RWPE2 (cell line): ENCODE results near the gene BATF3.
"Not testable (repeated sequence)": the region's sequence is repeated elsewhere in the genome, so short reads cannot be mapped to it uniquely, and the experiment has no call there.

ENCODE experiments used
- ATAC-seq: fragments of 200-7000 bp; cut with Tn5 transposase; 3 replicates; pipeline ENCODE4 v1.9.1; 2021; ENCODE audit warnings: low read depth
- DNase-seq: peaks from one replicate; pipeline ENCODE4 v3.0.0-alpha.2; 2020; ENCODE audit warnings: low spot score
- H3K27ac ChIP-seq: fragments of 450-650 bp; 2 replicates; pipeline ENCODE4 v1.5.1; 2017; ENCODE audit warnings: mild to moderate bottlenecking; ENCODE audit not compliant: poor library complexity, severe bottlenecking
- H3K27me3 ChIP-seq: fragments of 250-450 bp; sonication (Bioruptor Pico); 2 replicates; pipeline ENCODE4 v1.5.1; 2021; ENCODE audit warnings: mild to moderate bottlenecking, moderate library complexity; ENCODE audit not compliant: insufficient read depth, poor library complexity, severe bottlenecking
- H3K36me3 ChIP-seq: fragments of 250-450 bp; sonication (Bioruptor Pico); 2 replicates; pipeline ENCODE4 v1.5.1; 2020; ENCODE audit warnings: low read depth, mild to moderate bottlenecking, moderate library complexity
- H3K4me1 ChIP-seq: fragments of 250-450 bp; sonication (Bioruptor Pico); 2 replicates; pipeline ENCODE4 v1.5.1; 2021; ENCODE audit warnings: mild to moderate bottlenecking, moderate library complexity; ENCODE audit not compliant: insufficient read depth, poor library complexity, severe bottlenecking
- H3K4me3 ChIP-seq: fragments of 250-450 bp; sonication (Bioruptor Pico); 2 replicates; pipeline ENCODE4 v1.5.1; 2021; ENCODE audit warnings: mild to moderate bottlenecking, moderate library complexity; ENCODE audit not compliant: severe bottlenecking
- H3K9me3 ChIP-seq: fragments of 250-450 bp; sonication (Bioruptor Pico); 2 replicates; pipeline ENCODE4 v1.5.1; 2021; ENCODE audit warnings: mild to moderate bottlenecking, moderate library complexity; ENCODE audit not compliant: severe bottlenecking
- TF ChIP-seq, protein P1 (sequence below): fragments of 450-650 bp; IDR thresholded peaks from one replicate; pipeline ENCODE4 v1.5.1; 2017; ENCODE audit warnings: mild to moderate bottlenecking, moderate library complexity; ENCODE audit not compliant: poor library complexity, severe bottlenecking

BATF3 gene

GRCh38 chr1:212718499-212718898 lies 18.9 kb upstream of the BATF3 start:
- DNase-seq (no peak), ATAC-seq (no peak)
- TF ChIP-seq, protein P1, sequence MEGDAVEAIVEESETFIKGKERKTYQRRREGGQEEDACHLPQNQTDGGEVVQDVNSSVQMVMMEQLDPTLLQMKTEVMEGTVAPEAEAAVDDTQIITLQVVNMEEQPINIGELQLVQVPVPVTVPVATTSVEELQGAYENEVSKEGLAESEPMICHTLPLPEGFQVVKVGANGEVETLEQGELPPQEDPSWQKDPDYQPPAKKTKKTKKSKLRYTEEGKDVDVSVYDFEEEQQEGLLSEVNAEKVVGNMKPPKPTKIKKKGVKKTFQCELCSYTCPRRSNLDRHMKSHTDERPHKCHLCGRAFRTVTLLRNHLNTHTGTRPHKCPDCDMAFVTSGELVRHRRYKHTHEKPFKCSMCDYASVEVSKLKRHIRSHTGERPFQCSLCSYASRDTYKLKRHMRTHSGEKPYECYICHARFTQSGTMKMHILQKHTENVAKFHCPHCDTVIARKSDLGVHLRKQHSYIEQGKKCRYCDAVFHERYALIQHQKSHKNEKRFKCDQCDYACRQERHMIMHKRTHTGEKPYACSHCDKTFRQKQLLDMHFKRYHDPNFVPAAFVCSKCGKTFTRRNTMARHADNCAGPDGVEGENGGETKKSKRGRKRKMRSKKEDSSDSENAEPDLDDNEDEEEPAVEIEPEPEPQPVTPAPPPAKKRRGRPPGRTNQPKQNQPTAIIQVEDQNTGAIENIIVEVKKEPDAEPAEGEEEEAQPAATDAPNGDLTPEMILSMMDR: peak; percentile 4
- no peaks in the 10 kb centered on the region for H3K9me3 ChIP-seq
- H3K27me3 ChIP-seq: no peaks in the 10 kb centered on the region
- H3K4me1 ChIP-seq: no peaks in the 10 kb centered on the region
- no peak overlapping the region for H3K4me3 ChIP-seq
- no peaks in the 10 kb centered on the region for H3K36me3 ChIP-seq
- no peak overlapping the region for H3K27ac ChIP-seq

DNA sequence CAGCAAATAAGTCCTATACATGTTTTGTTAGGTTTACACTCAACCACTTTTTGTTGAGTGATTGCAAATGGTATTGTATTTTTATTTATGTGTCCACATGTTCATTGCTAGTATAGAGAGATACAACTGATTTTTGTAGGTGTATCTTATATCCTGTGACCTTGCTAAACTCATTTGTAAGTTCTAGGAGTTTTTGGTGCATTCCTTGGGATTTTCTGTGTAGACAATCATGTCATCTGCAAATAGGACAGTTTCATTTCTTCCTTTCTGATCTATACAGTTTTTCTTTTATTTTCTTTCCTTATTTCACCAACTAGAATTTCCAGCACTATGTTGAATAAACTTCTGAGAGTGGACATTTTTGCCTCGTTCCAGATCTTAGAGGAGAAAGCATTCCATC lies 16.5 kb upstream of the BATF3 start:
- DNase-seq: no peak
- no peaks in the 10 kb centered on the region for H3K36me3 ChIP-seq
- no peaks in the 10 kb centered on the region for H3K27me3 ChIP-seq
- H3K4me3 ChIP-seq: no peak overlapping the region
- ATAC-seq: no peak
- H3K27ac ChIP-seq: no peak overlapping the region
- H3K9me3 ChIP-seq: no peaks in the 10 kb centered on the region
- no peaks in the 10 kb centered on the region for H3K4me1 ChIP-seq
- TF ChIP-seq, protein P1: no peak

DNA sequence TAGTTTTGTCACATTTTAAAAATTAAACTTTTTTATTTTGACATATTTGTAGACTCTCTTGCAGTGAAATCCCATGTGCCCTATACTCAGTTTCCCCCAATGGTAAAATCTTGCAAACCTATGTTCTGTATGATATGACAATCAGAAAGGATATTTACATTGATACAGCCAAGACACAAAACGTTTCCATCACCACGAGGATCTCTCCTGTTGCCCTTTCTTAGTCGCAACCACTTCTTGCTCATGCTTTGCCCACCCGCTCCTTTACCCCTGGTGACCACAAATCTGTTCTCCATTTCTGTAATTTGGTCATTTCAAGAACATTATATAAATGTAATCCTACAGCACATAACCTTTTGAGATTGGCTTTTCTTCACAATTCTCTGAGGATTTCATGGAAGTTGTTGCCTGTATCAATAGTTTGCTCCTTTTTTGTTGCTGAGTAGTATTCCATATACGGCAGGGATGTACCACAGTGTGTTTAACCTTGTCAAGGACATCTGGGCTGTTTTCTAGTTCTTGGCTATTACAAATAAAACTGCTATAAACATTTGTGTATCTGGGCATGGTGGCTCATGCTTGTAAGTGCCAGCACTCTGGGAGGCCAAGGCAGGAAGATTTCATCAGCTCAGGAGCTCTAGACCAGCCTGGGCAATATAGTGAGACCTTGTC lies 14.0 kb upstream of the BATF3 start:
- no peak overlapping the region for H3K27ac ChIP-seq
- no peaks in the 10 kb centered on the region for H3K36me3 ChIP-seq
- no peak for DNase-seq
- H3K27me3 ChIP-seq: no peaks in the 10 kb centered on the region
- TF ChIP-seq, protein P1: no peak
- no peaks in the 10 kb centered on the region for H3K4me1 ChIP-seq
- no peak for ATAC-seq
- no peaks in the 10 kb centered on the region for H3K9me3 ChIP-seq
- no peak overlapping the region for H3K4me3 ChIP-seq

DNA sequence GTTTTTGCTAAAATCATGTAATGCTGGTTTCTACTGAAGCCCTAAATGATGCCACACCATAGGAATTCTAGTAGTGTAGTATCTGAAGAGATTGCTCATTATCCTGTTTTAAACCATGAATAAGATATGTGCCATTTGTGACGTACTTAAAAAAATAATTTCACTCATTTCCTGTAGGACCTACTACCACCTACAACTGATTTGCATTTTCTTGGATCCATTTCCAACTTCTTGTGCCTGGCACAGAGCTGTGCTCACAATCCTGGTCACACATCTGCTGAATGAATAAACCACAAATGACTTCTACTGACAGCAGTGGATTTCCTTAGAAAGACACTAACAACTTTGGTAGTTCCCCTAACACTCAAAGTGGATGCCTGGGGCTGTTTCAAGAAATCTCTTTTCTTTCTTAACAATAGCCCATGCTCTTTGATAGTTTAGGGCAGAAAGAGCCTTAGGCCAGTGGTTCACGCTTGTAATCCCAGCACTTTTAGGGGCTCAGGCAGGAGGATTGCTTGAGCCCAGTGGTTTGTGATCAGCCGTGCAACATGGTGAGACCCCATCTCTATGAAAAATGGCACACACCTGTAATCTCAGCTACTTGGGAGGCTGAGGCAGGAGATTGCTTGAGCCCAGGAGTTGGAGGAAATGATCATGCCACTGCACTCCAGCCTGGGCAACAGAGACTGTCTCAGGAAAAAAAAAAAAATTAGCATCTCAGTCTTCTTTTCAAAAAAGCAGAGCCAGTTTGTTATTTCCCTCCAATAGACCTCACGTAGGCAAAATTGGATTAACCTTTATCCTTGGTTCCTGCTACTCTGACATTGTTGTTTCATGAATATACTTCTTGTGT lies 13.0 kb upstream of the BATF3 start:
- Histone ChIP-seq H3K4me3 (no peak overlapping the region), H3K27me3 (no peaks in the 10 kb centered on the region), H3K4me1 (no peaks in the 10 kb centered on the region), H3K27ac (no peak overlapping the region), H3K36me3 (no peaks in the 10 kb centered on the region), H3K9me3 (no peaks in the 10 kb centered on the region)
- ATAC-seq (peak; percentile 49; the same call in 2 of the 3 replicates), DNase-seq (no peak)
- TF ChIP-seq, protein P1: no peak

- not testable (repeated sequence) for DNase-seq, H3K9me3 ChIP-seq, H3K27ac ChIP-seq, ATAC-seq, H3K36me3 ChIP-seq, H3K4me3 ChIP-seq, H3K27me3 ChIP-seq, H3K4me1 ChIP-seq
These were observed 12.3 kb upstream of the BATF3 start for GRCh38 chr1:212711974-212712373.
